Activated CD8-positive, alpha-beta memory T cell treated with anti-CD3 and anti-CD28 coated beads for 36 hours (primary cell): ENCODE data around the gene ZHX3. TPM values are rescaled to one million over a fixed set of nuclear protein-coding genes. Genes with fewer than 3 reads are reported as not detected.

Experiments
- CTCF ChIA-PET: fragments of 350-600 bp; sonication (Branson Sonifier 250); formaldehyde crosslinking; loops from one replicate; lab custom pipeline; 2021; ENCODE audit warnings: antibody characterized with exemption; lab: Charles Lee
- POLR2A ChIA-PET: fragments of 350-600 bp; sonication (Branson Sonifier 250); formaldehyde crosslinking; loops from one replicate; lab custom pipeline; 2021; ENCODE audit warnings: antibody characterized with exemption; lab: Charles Lee
- total RNA-seq, 2 experiments: library from RNA; stranded (reverse); gene quantifications; one replicate each; pipeline ENCODE4 v1.2.3, GENCODE V29; 2021

Gene ZHX3
- total RNA-seq, 2 experiments from 2014 or later = 14.5 to 16.0 TPM

DNA sequence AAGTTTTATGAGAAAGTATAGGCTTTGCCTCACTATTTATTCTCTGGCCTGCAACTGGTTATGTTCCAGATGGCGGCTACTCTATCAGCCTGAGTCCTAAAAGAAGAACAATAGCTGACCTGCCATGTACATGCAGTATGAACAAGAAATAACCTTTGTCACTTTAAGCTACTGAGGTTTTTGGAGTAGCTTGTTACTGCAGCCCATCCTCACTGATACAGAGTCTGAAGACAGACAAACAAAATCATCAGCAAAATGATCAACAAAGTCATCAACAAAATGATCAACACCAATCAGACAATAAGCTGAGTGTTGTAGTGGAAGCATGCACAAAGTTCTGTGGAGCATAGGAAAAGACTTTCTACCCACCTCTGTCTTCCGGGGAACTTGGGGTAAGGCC is 97.7 kb downstream of the ZHX3 start:
- POLR2A ChIA-PET = no interaction called here
- CTCF ChIA-PET = no interaction called here

GRCh38 chr20:41218466-41218865 is 99.1 kb downstream of the ZHX3 start:
- POLR2A ChIA-PET = no interaction called here
- CTCF ChIA-PET = interaction anchor here (0.7 kb wide), 1 partner anchor 232 kb away, joined by 3 read pairs; no protein-coding TSS in a partner anchor

GRCh38 chr20:41217422-41217821 is 100.1 kb downstream of the ZHX3 start:
- ChIA-PET POLR2A (no interaction called here), CTCF (no interaction called here)

DNA sequence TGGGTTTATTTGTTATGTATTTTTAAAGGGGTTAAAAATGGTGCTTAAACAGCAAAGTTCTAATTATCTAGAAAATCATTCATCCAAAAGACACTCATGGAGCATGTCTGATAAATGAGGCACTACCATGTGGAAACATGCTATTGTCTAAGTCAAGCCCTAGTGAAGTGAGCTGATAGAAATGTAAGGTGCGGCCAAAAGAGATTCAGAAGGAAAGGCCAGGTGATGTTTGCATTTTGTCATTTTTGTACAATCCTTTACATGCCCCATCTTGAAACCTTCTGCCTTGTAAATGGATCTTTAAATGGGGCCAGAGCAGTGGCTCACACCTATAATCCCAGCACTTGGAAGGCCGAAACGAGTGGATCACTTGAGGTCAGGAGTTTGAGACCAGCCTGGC is 102.9 kb downstream of the ZHX3 start:
- CTCF ChIA-PET = no interaction called here
- POLR2A ChIA-PET = no interaction called here

- POLR2A ChIA-PET = no interaction called here
- CTCF ChIA-PET = no interaction called here
Measured at GRCh38 chr20:41214202-41214601, 103.3 kb downstream of the ZHX3 start.

DNA sequence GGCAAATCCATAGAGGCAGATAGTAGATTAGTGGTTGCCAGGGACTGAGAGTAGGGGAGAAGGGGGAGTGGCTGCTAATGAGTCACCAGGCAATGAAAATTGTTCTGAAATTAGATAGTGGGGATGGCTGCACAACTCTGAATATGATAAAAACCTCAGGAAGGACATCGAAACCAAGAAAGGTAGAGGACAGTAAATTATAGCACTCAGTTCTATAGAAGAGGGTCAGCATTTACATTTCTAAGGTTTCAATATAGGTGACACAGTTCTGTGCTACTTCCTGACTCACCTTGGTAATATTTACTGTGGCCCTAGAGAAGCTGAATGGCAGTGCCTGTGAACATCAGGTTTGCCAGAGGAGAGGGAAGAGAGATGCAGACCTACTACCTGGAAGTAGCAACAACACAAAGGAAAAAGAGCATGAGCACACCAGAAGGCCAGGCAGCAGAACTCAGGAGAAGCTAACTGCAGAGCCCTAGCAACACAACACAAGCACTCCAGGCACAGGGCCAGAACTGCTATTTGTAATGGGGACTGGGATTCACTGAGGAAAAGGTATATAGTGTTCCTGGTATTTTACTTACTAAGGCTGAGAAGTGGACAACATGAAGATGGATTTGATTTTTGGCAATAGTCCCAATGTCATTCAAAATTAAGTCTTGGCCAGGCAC is 104.2 kb downstream of the ZHX3 start:
- POLR2A ChIA-PET = no interaction called here
- CTCF ChIA-PET = interaction anchor here (0.9 kb wide), 1 partner anchor 11 kb away, joined by 3 read pairs; no protein-coding TSS in a partner anchor

DNA sequence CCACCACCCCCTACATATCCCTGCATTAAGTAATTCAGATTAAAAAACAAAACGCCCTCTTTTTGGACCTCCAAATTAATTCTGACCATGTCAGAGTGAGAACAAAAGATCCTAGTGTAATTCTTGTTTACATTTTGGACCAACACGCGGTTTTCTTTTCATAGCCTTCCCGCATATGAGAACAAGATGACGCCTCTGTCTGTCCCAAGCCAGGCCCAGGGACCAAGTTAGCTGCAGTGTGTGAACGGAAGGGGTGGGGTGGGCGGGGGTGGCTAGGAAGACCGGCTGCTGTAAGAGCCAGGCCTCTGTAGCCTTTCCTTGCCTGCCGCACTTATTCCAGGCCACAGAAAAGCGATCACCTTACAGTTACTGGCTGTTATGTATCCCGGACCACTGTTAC is 112.2 kb downstream of the ZHX3 start:
- CTCF ChIA-PET = no interaction called here
- POLR2A ChIA-PET = no interaction called here

- ChIA-PET POLR2A (no interaction called here), CTCF (interaction anchor here (1.0 kb wide), 1 partner anchor 31 kb away, joined by 3 read pairs; no protein-coding TSS in a partner anchor)
Measured at GRCh38 chr20:41204304-41205265, 112.9 kb downstream of the ZHX3 start.

- POLR2A ChIA-PET = no interaction called here
- CTCF ChIA-PET = interaction anchor here (1.0 kb wide), 1 partner anchor 30 kb away, joined by 3 read pairs; no protein-coding TSS in a partner anchor
Measured at GRCh38 chr20:41203660-41204059, 113.9 kb downstream of the ZHX3 start.

GRCh38 chr20:41202426-41202825 is 115.1 kb downstream of the ZHX3 start:
- CTCF ChIA-PET = interaction anchor here (0.8 kb wide), 1 partner anchor 10 kb away, joined by 3 read pairs; no protein-coding TSS in a partner anchor
- POLR2A ChIA-PET = no interaction called here

- CTCF ChIA-PET = interaction anchor here (1.0 kb wide), 1 partner anchor 52 kb away, joined by 3 read pairs; no protein-coding TSS in a partner anchor
- POLR2A ChIA-PET = no interaction called here
Measured at GRCh38 chr20:41201760-41202159, 115.8 kb downstream of the ZHX3 start.

- POLR2A ChIA-PET = no interaction called here
- CTCF ChIA-PET = interaction anchor here (1.0 kb wide), 2 partner anchors 51 to 65 kb away, joined by 3 read pairs; no protein-coding TSS in a partner anchor
Measured at GRCh38 chr20:41200446-41201202, 116.9 kb downstream of the ZHX3 start.

- CTCF ChIA-PET = interaction anchor here (0.7 to 1.0 kb wide), 2 partner anchors 63 to 1789 kb away, joined by 3 to 4 read pairs; no protein-coding TSS in a partner anchor
- POLR2A ChIA-PET = no interaction called here
Measured at GRCh38 chr20:41198443-41198842, 119.1 kb downstream of the ZHX3 start.

DNA sequence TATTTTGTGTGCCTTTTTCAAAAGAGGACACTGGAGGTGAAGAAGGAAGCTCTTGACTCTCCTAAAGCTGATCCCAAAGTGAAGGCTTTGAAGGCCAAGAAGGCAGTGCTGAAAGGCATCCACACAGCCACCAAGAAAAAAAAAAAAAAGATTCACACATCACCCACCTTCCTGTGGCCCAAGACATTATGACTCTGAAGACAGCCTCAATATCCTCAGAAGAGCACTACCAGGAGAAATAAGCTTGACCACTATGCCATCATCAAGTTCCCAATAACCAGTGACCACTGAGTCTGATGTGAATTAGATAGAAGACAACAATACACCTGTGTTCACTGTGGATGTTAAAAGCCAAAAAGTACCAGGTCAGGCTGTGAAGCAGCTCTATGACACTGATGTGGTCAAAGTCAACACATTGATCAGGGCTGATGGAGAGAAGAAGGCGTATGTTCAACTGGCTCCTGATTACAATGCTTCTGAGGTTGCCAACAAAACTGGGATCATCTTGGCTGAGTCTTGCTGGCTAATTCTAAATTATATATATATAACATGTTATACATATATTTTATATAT is 120.8 kb downstream of the ZHX3 start:
- POLR2A ChIA-PET = no interaction called here
- CTCF ChIA-PET = no interaction called here

DNA sequence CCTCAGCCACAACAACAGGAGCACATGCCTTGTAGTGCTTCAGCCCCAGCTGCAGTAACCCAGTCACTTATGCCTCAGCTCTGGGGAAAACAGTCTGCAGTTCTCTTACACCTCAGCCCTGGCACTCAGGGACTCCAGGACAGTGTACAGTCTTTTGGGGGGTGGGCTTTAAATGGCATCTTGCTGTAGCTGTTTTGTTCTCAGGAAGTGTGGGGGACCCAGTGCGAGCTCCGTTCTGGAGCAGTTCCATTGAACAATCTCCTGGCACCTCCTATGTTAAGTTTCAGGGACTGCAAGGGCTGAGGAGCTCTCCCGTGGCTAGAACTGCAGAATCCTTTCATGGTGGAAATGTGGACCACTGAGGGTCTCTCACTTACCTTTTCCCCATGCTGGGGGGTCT is 125.0 kb downstream of the ZHX3 start:
- CTCF ChIA-PET = interaction anchor here (0.5 kb wide), 1 partner anchor 145 kb away, joined by 4 read pairs; no protein-coding TSS in a partner anchor

GRCh38 chr20:41191562-41192500 is 125.7 kb downstream of the ZHX3 start:
- CTCF ChIA-PET = interaction anchor here (0.5 kb wide), 1 partner anchor 146 kb away, joined by 4 read pairs; no protein-coding TSS in a partner anchor
- POLR2A ChIA-PET = no interaction called here

More for the DNA sequence above, 125.0 kb downstream of the ZHX3 start:
- POLR2A ChIA-PET = no interaction called here

DNA sequence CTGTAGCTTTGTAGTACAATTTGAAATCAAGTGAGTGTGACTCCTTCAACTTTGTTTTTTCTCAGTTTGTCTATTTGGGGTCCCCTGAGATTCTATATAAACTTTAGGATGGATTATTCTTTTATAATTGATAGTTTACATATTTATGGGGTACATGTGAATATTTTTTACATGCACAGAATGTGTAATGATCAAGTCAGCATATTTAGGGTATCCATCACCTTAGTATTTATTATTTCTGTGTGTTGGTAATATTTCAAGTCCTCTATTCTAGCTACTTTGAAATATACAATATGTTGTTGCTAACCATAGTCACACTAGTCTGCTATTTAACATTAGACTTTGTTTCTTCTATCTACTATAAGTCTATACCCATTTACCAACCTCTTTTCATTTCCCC is 129.9 kb downstream of the ZHX3 start:
- POLR2A ChIA-PET = interaction anchor here (0.6 to 0.7 kb wide), 2 partner anchors 24 to 1725 kb away, joined by 4 to 6 read pairs; no protein-coding TSS in a partner anchor
- CTCF ChIA-PET = interaction anchor here (1.6 kb wide), 1 partner anchor 152 kb away, joined by 5 read pairs; the partner anchor contains the start of gene LPIN3
